ENCODE data around the gene ASPSCR1. TPM values are rescaled to one million over a fixed set of nuclear protein-coding genes. Genes with fewer than 3 reads are reported as not detected.

ASPSCR1 gene
- polyA plus RNA-seq, 1 donor = 24.9 TPM

- no peak within 1 kb of the TSS for H3K27ac ChIP-seq (ENCODE audit: low read length)
- DNase-seq = peak in 1 of 2 donors; percentile 22
- H3K9me3 ChIP-seq (ENCODE audit: control insufficient read depth, low read depth, low read length) = peaks cover 8% of the 10 kb centered on the region
- H3K4me3 ChIP-seq (ENCODE audit: low read length) = peak within 1 kb of the TSS; percentile 21
- no peaks in the 10 kb centered on the region for H3K36me3 ChIP-seq (ENCODE audit: control insufficient read depth, insufficient read depth, low read length)
- WGBS (ENCODE audit: insufficient coverage, low lambda C conversion rate) = no CpG with 5 or more reads among the region's 65 CpGs
- H3K27me3 ChIP-seq (ENCODE audit: control insufficient read depth, insufficient read depth, low read length) = peaks cover 73% of the 10 kb centered on the region
- peaks cover 5% of the 10 kb centered on the region for H3K4me1 ChIP-seq (ENCODE audit: control insufficient read depth, insufficient read depth, low read length)
These were observed 16.3 kb upstream of the ASPSCR1 start, which contains the start of gene NOTUM for GRCh38 chr17:81961087-81961511. NOTUM (minus strand) TSS chr17:81961187; CDS start chr17:81960909, 278 bp downstream.

- WGBS (ENCODE audit: insufficient coverage, low lambda C conversion rate) = no CpG with 5 or more reads among the region's 82 CpGs
- Histone ChIP-seq H3K36me3 (ENCODE audit: control insufficient read depth, insufficient read depth, low read length) (no peaks in the 10 kb centered on the region), H3K4me1 (ENCODE audit: control insufficient read depth, insufficient read depth, low read length) (peaks cover 9% of the 10 kb centered on the region), H3K27me3 (ENCODE audit: control insufficient read depth, insufficient read depth, low read length) (peaks cover 80% of the 10 kb centered on the region), H3K4me3 (ENCODE audit: low read length) (no peak overlapping the region), H3K9me3 (ENCODE audit: control insufficient read depth, low read depth, low read length) (peaks cover 8% of the 10 kb centered on the region), H3K27ac (ENCODE audit: low read length) (no peak overlapping the region)
- DNase-seq = no peak
These were observed 15.6 kb upstream of the ASPSCR1 start for GRCh38 chr17:81961521-81962498.

- no peaks in the 10 kb centered on the region for H3K36me3 ChIP-seq (ENCODE audit: control insufficient read depth, insufficient read depth, low read length)
- peaks cover 11% of the 10 kb centered on the region for H3K9me3 ChIP-seq (ENCODE audit: control insufficient read depth, low read depth, low read length)
- DNase-seq = no peak
- H3K27me3 ChIP-seq (ENCODE audit: control insufficient read depth, insufficient read depth, low read length) = peaks cover 78% of the 10 kb centered on the region
- no CpG with 5 or more reads among the region's 37 CpGs for WGBS (ENCODE audit: insufficient coverage, low lambda C conversion rate)
- H3K4me1 ChIP-seq (ENCODE audit: control insufficient read depth, insufficient read depth, low read length) = peaks cover 18% of the 10 kb centered on the region
- no peak overlapping the region for H3K27ac ChIP-seq (ENCODE audit: low read length)
- H3K4me3 ChIP-seq (ENCODE audit: low read length) = no peak overlapping the region
These were observed 14.7 kb upstream of the ASPSCR1 start for GRCh38 chr17:81962499-81963441.

- Histone ChIP-seq H3K4me3 (ENCODE audit: low read length) (no peak overlapping the region), H3K27me3 (ENCODE audit: control insufficient read depth, insufficient read depth, low read length) (peaks cover 65% of the 10 kb centered on the region), H3K4me1 (ENCODE audit: control insufficient read depth, insufficient read depth, low read length) (peaks cover 22% of the 10 kb centered on the region), H3K9me3 (ENCODE audit: control insufficient read depth, low read depth, low read length) (peaks cover 7% of the 10 kb centered on the region), H3K36me3 (ENCODE audit: control insufficient read depth, insufficient read depth, low read length) (no peaks in the 10 kb centered on the region), H3K27ac (ENCODE audit: low read length) (no peak overlapping the region)
- DNase-seq = no peak
- no CpG with 5 or more reads among the region's 22 CpGs for WGBS (ENCODE audit: insufficient coverage, low lambda C conversion rate)
These were observed 13.2 kb upstream of the ASPSCR1 start for GRCh38 chr17:81964081-81964849.

GRCh38 chr17:81966343-81967243, 10.8 kb upstream of the ASPSCR1 start:
- peaks cover 53% of the 10 kb centered on the region for H3K27me3 ChIP-seq (ENCODE audit: control insufficient read depth, insufficient read depth, low read length)
- peaks cover 5% of the 10 kb centered on the region for H3K9me3 ChIP-seq (ENCODE audit: control insufficient read depth, low read depth, low read length)
- no peaks in the 10 kb centered on the region for H3K36me3 ChIP-seq (ENCODE audit: control insufficient read depth, insufficient read depth, low read length)
- DNase-seq = peak; percentile 54 to 73
- no CpG with 5 or more reads among the region's 41 CpGs for WGBS (ENCODE audit: insufficient coverage, low lambda C conversion rate)
- no peak overlapping the region for H3K4me3 ChIP-seq (ENCODE audit: low read length)
- H3K4me1 ChIP-seq (ENCODE audit: control insufficient read depth, insufficient read depth, low read length) = peaks cover 23% of the 10 kb centered on the region
- no peak overlapping the region for H3K27ac ChIP-seq (ENCODE audit: low read length)

GRCh38 chr17:81967244-81967532, 10.2 kb upstream of the ASPSCR1 start:
- Histone ChIP-seq H3K27ac (ENCODE audit: low read length) (no peak overlapping the region), H3K36me3 (ENCODE audit: control insufficient read depth, insufficient read depth, low read length) (no peaks in the 10 kb centered on the region), H3K27me3 (ENCODE audit: control insufficient read depth, insufficient read depth, low read length) (peaks cover 47% of the 10 kb centered on the region), H3K4me3 (ENCODE audit: low read length) (no peak overlapping the region), H3K9me3 (ENCODE audit: control insufficient read depth, low read depth, low read length) (peaks cover 5% of the 10 kb centered on the region), H3K4me1 (ENCODE audit: control insufficient read depth, insufficient read depth, low read length) (peaks cover 23% of the 10 kb centered on the region)
- WGBS (ENCODE audit: insufficient coverage, low lambda C conversion rate) = no CpG with 5 or more reads among the region's 5 CpGs
- DNase-seq = peak in 1 of 2 donors; percentile 24

- WGBS (ENCODE audit: insufficient coverage, low lambda C conversion rate) = no CpG with 5 or more reads among the region's 36 CpGs
These were observed 9.7 kb upstream of the ASPSCR1 start for GRCh38 chr17:81967533-81968395.

GRCh38 chr17:81968396-81968745, 9.1 kb upstream of the ASPSCR1 start:
- H3K4me3 ChIP-seq (ENCODE audit: low read length) = no peak overlapping the region
- peaks cover 2% of the 10 kb centered on the region for H3K9me3 ChIP-seq (ENCODE audit: control insufficient read depth, low read depth, low read length)
- WGBS (ENCODE audit: insufficient coverage, low lambda C conversion rate) = 60% methylated on average over 1 of the region's 7 CpGs
- peaks cover 35% of the 10 kb centered on the region for H3K27me3 ChIP-seq (ENCODE audit: control insufficient read depth, insufficient read depth, low read length)
- no peak for DNase-seq
- no peak overlapping the region for H3K27ac ChIP-seq (ENCODE audit: low read length)
- no peaks in the 10 kb centered on the region for H3K36me3 ChIP-seq (ENCODE audit: control insufficient read depth, insufficient read depth, low read length)
- peaks cover 23% of the 10 kb centered on the region for H3K4me1 ChIP-seq (ENCODE audit: control insufficient read depth, insufficient read depth, low read length)

More at GRCh38 chr17:81967533-81968395, 9.7 kb upstream of the ASPSCR1 start:
- peaks cover 23% of the 10 kb centered on the region for H3K4me1 ChIP-seq (ENCODE audit: control insufficient read depth, insufficient read depth, low read length)
- peak; percentile 85 to 90 for DNase-seq
- no peak overlapping the region for H3K4me3 ChIP-seq (ENCODE audit: low read length)
- H3K36me3 ChIP-seq (ENCODE audit: control insufficient read depth, insufficient read depth, low read length) = no peaks in the 10 kb centered on the region
- peaks cover 42% of the 10 kb centered on the region for H3K27me3 ChIP-seq (ENCODE audit: control insufficient read depth, insufficient read depth, low read length)
- H3K27ac ChIP-seq (ENCODE audit: low read length) = no peak overlapping the region
- H3K9me3 ChIP-seq (ENCODE audit: control insufficient read depth, low read depth, low read length) = peaks cover 2% of the 10 kb centered on the region
